OCI-LY7 (cell line): ENCODE data around the gene ZNF101. TPM values are rescaled to one million over a fixed set of nuclear protein-coding genes. Genes with fewer than 3 reads are reported as not detected.
A peak's percentile ranks its signal among the peaks of the same experiment; 100 is the strongest.
"Not testable (repeated sequence)": the region's sequence is repeated elsewhere in the genome, so short reads cannot be mapped to it uniquely, and the experiment has no call there.

ENCODE experiments used
- BruUV-seq: library from RNA; stranded (reverse); fragments of 400-500 nt; replicated peaks from 2 replicates; lab custom pipeline; 2021; lab: Mats Ljungman, UMichigan
- CTCF ChIA-PET: fragments of 300-600 bp; sonication (Branson Sonifier 250); formaldehyde crosslinking; loops from one replicate; lab custom pipeline; 2022; ENCODE audit warnings: antibody characterized with exemption; ENCODE audit not compliant: unreplicated experiment; lab: Charles Lee
- POLR2A ChIA-PET: fragments of 300-600 bp; sonication (Branson Sonifier 250); formaldehyde crosslinking; loops from one replicate; lab custom pipeline; 2022; ENCODE audit warnings: antibody characterized with exemption; lab: Charles Lee
- DNase-seq: peaks from one replicate; pipeline ENCODE4 v3.0.0-alpha.2; 2015; ENCODE audit warnings: low spot score
- H2AFZ ChIP-seq: fragments of 200-600 bp; sonication (generic), shearing (Covaris generic); 2 replicates; pipeline ENCODE4 v1.6.1; 2014; ENCODE audit warnings: mild to moderate bottlenecking, antibody characterized with exemption, low read length, moderate library complexity
- H3K27ac ChIP-seq: fragments of 200-600 bp; sonication (generic); 2 replicates; pipeline ENCODE4 v1.5.1; 2014; ENCODE audit warnings: mixed run types, low read depth, mild to moderate bottlenecking, moderate library complexity, low read length, inconsistent platforms; ENCODE audit not compliant: poor library complexity, severe bottlenecking
- H3K36me3 ChIP-seq: fragments of 200-600 bp; sonication (generic); 2 replicates; pipeline ENCODE4 v1.6.1; 2014; ENCODE audit warnings: mild to moderate bottlenecking, antibody characterized with exemption, low read length, moderate library complexity, mixed read lengths; ENCODE audit not compliant: insufficient read depth
- H3K4me1 ChIP-seq: fragments of 200-600 bp; sonication (generic); 2 replicates; pipeline ENCODE4 v1.5.1; 2014; ENCODE audit warnings: mild to moderate bottlenecking, low read length; ENCODE audit not compliant: insufficient read depth, poor library complexity, severe bottlenecking
- H3K4me2 ChIP-seq: fragments of 200-600 bp; sonication (generic); 2 replicates; pipeline ENCODE4 v1.6.1; 2014; ENCODE audit warnings: mild to moderate bottlenecking, low read length
- H3K4me3 ChIP-seq: fragments of 200-600 bp; sonication (generic); 2 replicates; pipeline ENCODE4 v1.5.1; 2014; ENCODE audit warnings: mild to moderate bottlenecking, low read depth, low read length; ENCODE audit not compliant: poor library complexity, severe bottlenecking
- H3K79me2 ChIP-seq: fragments of 200-600 bp; sonication (generic); 2 replicates; pipeline ENCODE4 v1.6.1; 2016; ENCODE audit warnings: low read depth, mild to moderate bottlenecking, low read length, moderate library complexity, mixed read lengths; ENCODE audit not compliant: insufficient read depth
- H3K9me2 ChIP-seq: fragments of 200-600 bp; sonication (generic); 2 replicates; pipeline ENCODE4 v1.6.1; 2016; ENCODE audit warnings: mild to moderate bottlenecking, low read length, mixed read lengths; ENCODE audit not compliant: insufficient read depth
- H3K9me3 ChIP-seq: fragments of 200-600 bp; sonication (generic); 2 replicates; pipeline ENCODE4 v1.6.1; 2014; ENCODE audit warnings: mild to moderate bottlenecking, mixed run types, low read length, mixed read lengths
- H4K20me1 ChIP-seq: fragments of 200-600 bp; sonication (generic); 2 replicates; pipeline ENCODE4 v1.6.1; 2014; ENCODE audit warnings: mild to moderate bottlenecking, antibody characterized with exemption, low read length, moderate library complexity, mixed read lengths; ENCODE audit not compliant: insufficient read depth
- CTCF ChIP-seq: fragments of 200-600 bp; sonication (generic); conservative IDR thresholded peaks from 2 replicates; pipeline ENCODE4 v1.5.1; 2014; ENCODE audit warnings: mild to moderate bottlenecking, antibody characterized with exemption, low read length, moderate library complexity, mixed read lengths
- EZH2phosphoT487 ChIP-seq: fragments of 200-600 bp; sonication (generic); IDR thresholded peaks from 2 replicates; pipeline ENCODE4 v1.6.1; 2018; ENCODE audit warnings: low read depth, borderline replicate concordance, mild to moderate bottlenecking, mixed run types, antibody characterized with exemption, low read length, moderate library complexity, mixed read lengths
- intact Hi-C: fragments of 100-400 bp; cut with micrococcal nuclease; formaldehyde crosslinking; loops from one replicate; pipeline ENCODE4 v1.10.0; 2022; ENCODE audit not compliant: unreplicated experiment
- total RNA-seq, 2 experiments: library from RNA; depleted of rRNA in 1 of 2; stranded (reverse); fragments of >200 nt in 1 of 2; shearing (Covaris generic) in 1 of 2; gene quantifications; 2 replicates each; pipeline ENCODE4 v1.2.3, GENCODE V29; 2014 to 2022

The ZNF101 gene
- total RNA-seq, 2 experiments from 2014 or later: 66.6 to 83.8 TPM

GRCh38 chr19:19663256-19664120 is 5.2 kb upstream of the ZNF101 start, which contains the start of gene ATP13A1:
ATP13A1 (minus strand) TSS chr19:19663676; CDS start chr19:19663666, 10 bp downstream.
- Histone ChIP-seq H2AFZ (peak within 1 kb of the TSS; percentile 59), H3K4me1 (peaks cover 55% of the 10 kb centered on the region), H3K9me3 (no peaks in the 10 kb centered on the region), H3K4me3 (peak within 1 kb of the TSS; percentile 88), H3K9me2 (no peaks in the 10 kb centered on the region), H4K20me1 (peaks cover 15% of the 10 kb centered on the region; the same call in 1 of the 2 replicates), H3K4me2 (peak within 1 kb of the TSS; percentile 82), H3K27ac (peak within 1 kb of the TSS; percentile 88), H3K36me3 (peaks cover 25% of the 10 kb centered on the region), H3K79me2 (peaks cover 34% of the 10 kb centered on the region)
- intact Hi-C loops: loop anchor here (1.0 to 10.0 kb wide), 4 partner anchors 113 to 499 kb away; partner anchors contain the start of gene GATAD2A
- CTCF ChIA-PET: interaction anchor here (0.6 kb wide), 1 partner anchor 1842 kb away, joined by 5 read pairs; the partner anchor contains the start of gene ZNF429
- POLR2A ChIA-PET: interaction anchor here (0.5 to 1.2 kb wide), 3 partner anchors 65 to 294 kb away, joined by 3 to 5 read pairs (median 4); partner anchors contain the start of gene ZNF253
- peak; percentile 98 for DNase-seq
- BruUV-seq: no TSS peak
- peak; percentile 49 for TF ChIP-seq CTCF
- no peak for TF ChIP-seq EZH2phosphoT487

DNA sequence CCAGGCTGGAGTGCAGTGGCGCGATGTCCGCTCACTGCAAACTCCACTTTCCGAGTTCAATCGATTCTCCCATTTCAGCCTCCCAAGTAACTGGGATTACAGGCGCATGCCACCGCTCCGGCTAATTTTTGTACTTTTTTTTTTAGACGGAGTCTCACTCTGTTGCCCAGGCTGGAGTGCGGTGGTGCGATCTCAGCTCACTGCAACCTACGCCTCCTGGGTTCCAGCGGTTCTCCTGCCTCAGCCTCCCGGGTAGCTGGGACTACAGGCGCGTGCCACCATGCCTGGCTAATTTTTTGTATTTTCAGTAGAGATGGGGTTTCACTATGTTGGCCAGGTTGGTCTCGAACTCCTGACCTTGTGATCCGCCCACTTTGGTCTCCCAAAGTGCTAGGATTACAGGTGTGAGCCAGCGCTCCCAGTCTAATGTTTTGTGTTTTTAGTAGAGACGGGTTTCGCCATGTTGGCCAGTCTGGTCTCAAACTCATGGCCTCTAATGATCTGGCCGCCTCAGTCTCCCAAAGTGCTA is 3.2 kb upstream of the ZNF101 start:
- H3K9me2 ChIP-seq, H3K4me3 ChIP-seq, CTCF ChIA-PET, H2AFZ ChIP-seq, DNase-seq, H3K9me3 ChIP-seq, BruUV-seq: not testable (repeated sequence)
- Histone ChIP-seq H3K27ac (peak overlapping the region; percentile 97), H3K4me1 (peaks cover 55% of the 10 kb centered on the region), H4K20me1 (peaks cover 22% of the 10 kb centered on the region; the same call in 1 of the 2 replicates), H3K4me2 (peak overlapping the region; percentile 36; the same call in 1 of the 2 replicates), H3K36me3 (peaks cover 19% of the 10 kb centered on the region), H3K79me2 (peaks cover 49% of the 10 kb centered on the region)
- POLR2A ChIA-PET: interaction anchor here (1.3 kb wide), 1 partner anchor 110 kb away, joined by 3 read pairs; no protein-coding TSS in a partner anchor
- intact Hi-C loops: loop anchor here (5.0 to 10.0 kb wide), 4 partner anchors 67 to 501 kb away; partner anchors contain the start of genes GATAD2A, ZNF14 and ZNF93

DNA sequence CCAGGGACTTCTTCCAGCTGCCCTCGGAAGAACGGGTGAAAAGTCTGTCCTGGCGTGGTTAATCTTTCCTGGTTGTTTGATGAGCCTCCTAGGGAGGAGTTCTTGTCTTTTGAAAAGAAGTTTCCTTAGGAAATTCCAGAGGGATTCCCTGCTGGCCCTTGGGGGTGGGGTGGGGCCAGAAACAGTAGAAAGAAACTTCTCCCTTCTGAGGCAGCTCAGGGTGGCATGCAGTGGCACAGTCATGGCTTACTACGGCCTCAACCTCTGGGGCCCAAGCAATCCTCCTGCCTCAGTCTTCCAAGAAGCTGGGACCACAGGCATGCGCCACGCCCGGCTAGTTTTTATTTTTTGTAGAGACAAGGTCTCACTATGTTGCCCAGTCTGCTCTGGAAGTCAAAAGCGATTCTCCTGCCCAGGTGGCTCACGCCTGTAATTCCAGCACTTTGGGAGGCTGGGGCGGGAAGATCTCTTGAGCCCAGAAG is 1.5 kb downstream of the ZNF101 start:
- CTCF ChIA-PET: no interaction called here
- Histone ChIP-seq H3K27ac (peak overlapping the region; percentile 97), H2AFZ (no peak overlapping the region), H3K4me2 (peak overlapping the region; percentile 96), H3K4me3 (peak overlapping the region; percentile 99), H4K20me1 (peaks cover 7% of the 10 kb centered on the region; the same call in 1 of the 2 replicates), H3K9me2 (no peaks in the 10 kb centered on the region), H3K36me3 (peaks cover 56% of the 10 kb centered on the region), H3K4me1 (peaks cover 35% of the 10 kb centered on the region), H3K9me3 (peaks cover 9% of the 10 kb centered on the region), H3K79me2 (peaks cover 70% of the 10 kb centered on the region)
- DNase-seq: no peak
- intact Hi-C loops: no loop called here
- BruUV-seq: TSS peak; percentile 67
- POLR2A ChIA-PET: interaction anchor here (0.7 to 0.8 kb wide), 2 partner anchors 196 to 894 kb away, joined by 3 read pairs; no protein-coding TSS in a partner anchor
- TF ChIP-seq EZH2phosphoT487 (no peak), CTCF (no peak)
